ENCODE measurements around the gene ZNRF4. TPM values are rescaled to one million over a fixed set of nuclear protein-coding genes. Genes with fewer than 3 reads are reported as not detected.

The ZNRF4 gene
- total RNA-seq, 3 donors from 2014 or later: not detected

- H3K4me3 ChIP-seq: no peak overlapping the region
- no peak for ATAC-seq
- no peaks in the 10 kb centered on the region for H3K4me1 ChIP-seq (ENCODE audit: low read depth)
- intact Hi-C loops (cut with DNase I, micrococcal nuclease): no loop called here
- H3K36me3 ChIP-seq (ENCODE audit: low read depth): no peaks in the 10 kb centered on the region
- DNase-seq: no peak
- no peaks in the 10 kb centered on the region for H3K9me3 ChIP-seq
- TF ChIP-seq CTCF (IDR thresholded peaks at IDR 0.05): no peak
These were observed 25.0 kb upstream of the ZNRF4 start for GRCh38 chr19:5430237-5430636.

GRCh38 chr19:5432687-5433086 lies 22.5 kb upstream of the ZNRF4 start:
- intact Hi-C loops (cut with DNase I, micrococcal nuclease): no loop called here
- no peak for TF ChIP-seq CTCF (IDR thresholded peaks at IDR 0.05)
- DNase-seq: no peak
- no peak overlapping the region for H3K4me3 ChIP-seq
- ATAC-seq: no peak
- H3K4me1 ChIP-seq (ENCODE audit: low read depth): no peaks in the 10 kb centered on the region
- H3K9me3 ChIP-seq: no peaks in the 10 kb centered on the region
- no peaks in the 10 kb centered on the region for H3K36me3 ChIP-seq (ENCODE audit: low read depth)

- DNase-seq (no peak), ATAC-seq (no peak)
- Histone ChIP-seq H3K4me1 (ENCODE audit: low read depth) (no peaks in the 10 kb centered on the region), H3K9me3 (no peaks in the 10 kb centered on the region), H3K4me3 (no peak overlapping the region), H3K36me3 (ENCODE audit: low read depth) (no peaks in the 10 kb centered on the region)
- TF ChIP-seq CTCF (IDR thresholded peaks at IDR 0.05): no peak
- intact Hi-C loops (cut with DNase I, micrococcal nuclease): no loop called here
These were observed 20.8 kb upstream of the ZNRF4 start for GRCh38 chr19:5434351-5434917.

- no peak for TF ChIP-seq CTCF (IDR thresholded peaks at IDR 0.05)
- Histone ChIP-seq H3K4me3 (no peak overlapping the region), H3K36me3 (ENCODE audit: low read depth) (no peaks in the 10 kb centered on the region), H3K4me1 (ENCODE audit: low read depth) (no peaks in the 10 kb centered on the region), H3K9me3 (no peaks in the 10 kb centered on the region)
- DNase-seq (no peak), ATAC-seq (no peak)
- intact Hi-C loops (cut with DNase I, micrococcal nuclease): no loop called here
These were observed 20.1 kb upstream of the ZNRF4 start for GRCh38 chr19:5434970-5435641.

- ATAC-seq: no peak
- intact Hi-C loops (cut with DNase I, micrococcal nuclease): no loop called here
- H3K4me3 ChIP-seq: no peak overlapping the region
- TF ChIP-seq CTCF (IDR thresholded peaks at IDR 0.05): no peak
- no peaks in the 10 kb centered on the region for H3K4me1 ChIP-seq (ENCODE audit: low read depth)
- no peak for DNase-seq
- H3K36me3 ChIP-seq (ENCODE audit: low read depth): no peaks in the 10 kb centered on the region
- no peaks in the 10 kb centered on the region for H3K9me3 ChIP-seq
These were observed 19.6 kb upstream of the ZNRF4 start for GRCh38 chr19:5435642-5436017.
